Prostate gland (tissue), 2 donors: ENCODE results near the gene SLC50A1.

ENCODE experiments used
- POLR2A ChIP-seq: fragments of 450-650 bp; IDR thresholded peaks from one replicate; pipeline ENCODE4 v1.6.1; 2016; ENCODE audit warnings: antibody characterized with exemption, mild to moderate bottlenecking
- POLR2AphosphoS5 ChIP-seq: sonication (generic); formaldehyde crosslinking; IDR thresholded peaks from one replicate; pipeline ENCODE4 v1.6.1; 2017; ENCODE audit warnings: antibody characterized with exemption
- TF ChIP-seq, protein P1 (sequence below), 4 experiments: fragments of 200-600 bp in 2 of 4; fragments of 450-650 bp in 2 of 4; sonication (generic) in 2 of 4; IDR thresholded peaks; 1 replicate in 3 of 4; 2 replicates in 1 of 4; pipeline ENCODE4 v1.5.1; 2016 to 2019; ENCODE audit warnings: antibody characterized with exemption in 4 of 4, mild to moderate bottlenecking in 2 of 4, moderate library complexity in 2 of 4

- TF ChIP-seq, protein P1, sequence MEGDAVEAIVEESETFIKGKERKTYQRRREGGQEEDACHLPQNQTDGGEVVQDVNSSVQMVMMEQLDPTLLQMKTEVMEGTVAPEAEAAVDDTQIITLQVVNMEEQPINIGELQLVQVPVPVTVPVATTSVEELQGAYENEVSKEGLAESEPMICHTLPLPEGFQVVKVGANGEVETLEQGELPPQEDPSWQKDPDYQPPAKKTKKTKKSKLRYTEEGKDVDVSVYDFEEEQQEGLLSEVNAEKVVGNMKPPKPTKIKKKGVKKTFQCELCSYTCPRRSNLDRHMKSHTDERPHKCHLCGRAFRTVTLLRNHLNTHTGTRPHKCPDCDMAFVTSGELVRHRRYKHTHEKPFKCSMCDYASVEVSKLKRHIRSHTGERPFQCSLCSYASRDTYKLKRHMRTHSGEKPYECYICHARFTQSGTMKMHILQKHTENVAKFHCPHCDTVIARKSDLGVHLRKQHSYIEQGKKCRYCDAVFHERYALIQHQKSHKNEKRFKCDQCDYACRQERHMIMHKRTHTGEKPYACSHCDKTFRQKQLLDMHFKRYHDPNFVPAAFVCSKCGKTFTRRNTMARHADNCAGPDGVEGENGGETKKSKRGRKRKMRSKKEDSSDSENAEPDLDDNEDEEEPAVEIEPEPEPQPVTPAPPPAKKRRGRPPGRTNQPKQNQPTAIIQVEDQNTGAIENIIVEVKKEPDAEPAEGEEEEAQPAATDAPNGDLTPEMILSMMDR (IDR thresholded peaks at IDR 0.05): no peak
- TF ChIP-seq POLR2AphosphoS5 (no peak), POLR2A (no peak)
These were observed 43.0 kb upstream of the SLC50A1 start for GRCh38 chr1:155092641-155093040.
